HuH-7 (cell line): Measurements from ENCODE around the gene MYO1G.
"Not testable (repeated sequence)": the region's sequence is repeated elsewhere in the genome, so short reads cannot be mapped to it uniquely, and the experiment has no call there.

Experiments
- DNase-seq: peaks from one replicate; pipeline ENCODE4 v3.0.0; 2011; ENCODE audit warnings: low spot score

The MYO1G gene

GRCh38 chr7:44978511-44979366 lies at the start of gene MYO1G:
Gene MYO1G (minus strand): TSS chr7:44979015. CDS start chr7:44978961, 54 bp downstream.
- DNase-seq: no peak

- no peak for DNase-seq
Measured at GRCh38 chr7:45028138-45028919, 49.5 kb upstream of the MYO1G start.

GRCh38 chr7:45027774-45028114 lies 48.9 kb upstream of the MYO1G start:
- DNase-seq: no peak

GRCh38 chr7:45026984-45027773 lies 48.4 kb upstream of the MYO1G start:
- DNase-seq: no peak

GRCh38 chr7:45026013-45026412 lies 47.2 kb upstream of the MYO1G start:
- no peak for DNase-seq

GRCh38 chr7:45025473-45025872 lies 46.7 kb upstream of the MYO1G start:
- DNase-seq: not testable (repeated sequence)

GRCh38 chr7:45024126-45024744 lies 45.4 kb upstream of the MYO1G start:
- no peak for DNase-seq

GRCh38 chr7:45021604-45022296 lies 42.9 kb upstream of the MYO1G start:
- DNase-seq: no peak

GRCh38 chr7:45020915-45021314 lies 42.1 kb upstream of the MYO1G start:
- no peak for DNase-seq

- DNase-seq: no peak
Measured at GRCh38 chr7:45017253-45017652, 38.4 kb upstream of the MYO1G start.

GRCh38 chr7:45015313-45015712 lies 36.5 kb upstream of the MYO1G start:
- no peak for DNase-seq

GRCh38 chr7:45013465-45013967 lies 34.7 kb upstream of the MYO1G start:
- no peak for DNase-seq

- no peak for DNase-seq
Measured at GRCh38 chr7:45007571-45008328, 28.9 kb upstream of the MYO1G start.

- no peak for DNase-seq
Measured at GRCh38 chr7:45007106-45007505, 28.3 kb upstream of the MYO1G start.

GRCh38 chr7:45003789-45004188 lies 25.0 kb upstream of the MYO1G start:
- no peak for DNase-seq

- no peak for DNase-seq
Measured at GRCh38 chr7:45001826-45002225, 23.0 kb upstream of the MYO1G start.

- DNase-seq: no peak
Measured at GRCh38 chr7:45001138-45001694, 22.4 kb upstream of the MYO1G start.

GRCh38 chr7:45000093-45001032 lies 21.5 kb upstream of the MYO1G start, which contains the start of gene CCM2:
Gene CCM2 (plus strand): TSS chr7:45000201. CDS start chr7:45000334, 133 bp downstream.
- DNase-seq: peak; percentile 56
